SK-N-SH treated with all-trans-retinoic acid at 6 μM for 48 hours (cell line): ENCODE results near the gene KRTAP10-10.
"Not testable (repeated sequence)": the region's sequence is repeated elsewhere in the genome, so short reads cannot be mapped to it uniquely, and the experiment has no call there.

ENCODE experiments used
- BACH2 ChIP-seq: fragments of 250-450 bp; sonication (Bioruptor Pico); IDR thresholded peaks from 2 replicates; pipeline ENCODE4 v1.9.0; 2021; ENCODE audit warnings: mild to moderate bottlenecking, borderline replicate concordance
- ESRRG ChIP-seq: fragments of 250-450 bp; sonication (Bioruptor Pico); IDR thresholded peaks from 2 replicates; pipeline ENCODE4 v1.6.1; 2021; ENCODE audit warnings: mild to moderate bottlenecking
- PPARA ChIP-seq: fragments of 250-450 bp; sonication (Bioruptor Pico); IDR thresholded peaks from 2 replicates; pipeline ENCODE4 v1.5.0; 2020; ENCODE audit warnings: mild to moderate bottlenecking, borderline replicate concordance
- RARB ChIP-seq: fragments of 250-450 bp; sonication (Bioruptor Pico); IDR thresholded peaks from 2 replicates; pipeline ENCODE4 v1.8.0; 2021; ENCODE audit warnings: mild to moderate bottlenecking, moderate library complexity
- ZFP30 ChIP-seq: fragments of 450-650 bp; formaldehyde crosslinking; IDR thresholded peaks from 2 replicates; pipeline ENCODE4 v1.5.0; 2022; ENCODE audit warnings: mild to moderate bottlenecking, moderate library complexity
- ZNF8 ChIP-seq: fragments of 450-650 bp; formaldehyde crosslinking; IDR thresholded peaks from 2 replicates; pipeline ENCODE4 v1.5.0; 2020; ENCODE audit warnings: mild to moderate bottlenecking, moderate library complexity
- TF ChIP-seq, protein P1 (sequence below): fragments of 250-450 bp; sonication (Bioruptor Pico); IDR thresholded peaks from 2 replicates; pipeline ENCODE4 v1.8.0; 2020; ENCODE audit warnings: mild to moderate bottlenecking, moderate library complexity, borderline replicate concordance
- TF ChIP-seq, protein P2 (sequence below): fragments of 250-450 bp; sonication (Bioruptor Pico); IDR thresholded peaks from 2 replicates; pipeline ENCODE4 v1.5.1; 2020; ENCODE audit warnings: low read depth, mild to moderate bottlenecking, moderate library complexity

DNA sequence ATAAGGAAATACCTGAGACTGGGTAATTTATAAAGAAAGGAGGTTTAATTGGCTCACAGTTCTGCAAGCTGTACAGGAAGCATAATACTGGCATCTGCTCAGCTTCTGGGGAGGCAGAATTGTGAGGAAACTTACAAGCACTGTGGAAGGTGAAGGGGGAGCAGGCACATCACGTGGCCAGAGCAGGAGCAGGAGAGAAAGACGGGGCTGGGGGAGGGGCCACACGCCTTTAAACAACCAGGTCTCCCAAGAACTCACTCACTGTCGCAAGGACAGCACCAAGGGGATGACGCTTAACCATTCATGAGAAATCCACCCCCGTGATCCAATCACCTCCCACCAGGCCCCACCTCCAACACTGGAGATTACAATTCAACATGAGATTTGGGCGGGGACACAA, 24.4 kb downstream of the KRTAP10-10 start:
- TF ChIP-seq ZNF8, BACH2, ZFP30, ESRRG, RARB, PPARA (CRISPR knock-in tag): not testable (repeated sequence)
- TF ChIP-seq, protein P1, sequence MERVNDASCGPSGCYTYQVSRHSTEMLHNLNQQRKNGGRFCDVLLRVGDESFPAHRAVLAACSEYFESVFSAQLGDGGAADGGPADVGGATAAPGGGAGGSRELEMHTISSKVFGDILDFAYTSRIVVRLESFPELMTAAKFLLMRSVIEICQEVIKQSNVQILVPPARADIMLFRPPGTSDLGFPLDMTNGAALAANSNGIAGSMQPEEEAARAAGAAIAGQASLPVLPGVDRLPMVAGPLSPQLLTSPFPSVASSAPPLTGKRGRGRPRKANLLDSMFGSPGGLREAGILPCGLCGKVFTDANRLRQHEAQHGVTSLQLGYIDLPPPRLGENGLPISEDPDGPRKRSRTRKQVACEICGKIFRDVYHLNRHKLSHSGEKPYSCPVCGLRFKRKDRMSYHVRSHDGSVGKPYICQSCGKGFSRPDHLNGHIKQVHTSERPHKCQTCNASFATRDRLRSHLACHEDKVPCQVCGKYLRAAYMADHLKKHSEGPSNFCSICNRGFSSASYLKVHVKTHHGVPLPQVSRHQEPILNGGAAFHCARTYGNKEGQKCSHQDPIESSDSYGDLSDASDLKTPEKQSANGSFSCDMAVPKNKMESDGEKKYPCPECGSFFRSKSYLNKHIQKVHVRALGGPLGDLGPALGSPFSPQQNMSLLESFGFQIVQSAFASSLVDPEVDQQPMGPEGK (CRISPR knock-in tag), result not testable (repeated sequence)
- TF ChIP-seq, protein P2, sequence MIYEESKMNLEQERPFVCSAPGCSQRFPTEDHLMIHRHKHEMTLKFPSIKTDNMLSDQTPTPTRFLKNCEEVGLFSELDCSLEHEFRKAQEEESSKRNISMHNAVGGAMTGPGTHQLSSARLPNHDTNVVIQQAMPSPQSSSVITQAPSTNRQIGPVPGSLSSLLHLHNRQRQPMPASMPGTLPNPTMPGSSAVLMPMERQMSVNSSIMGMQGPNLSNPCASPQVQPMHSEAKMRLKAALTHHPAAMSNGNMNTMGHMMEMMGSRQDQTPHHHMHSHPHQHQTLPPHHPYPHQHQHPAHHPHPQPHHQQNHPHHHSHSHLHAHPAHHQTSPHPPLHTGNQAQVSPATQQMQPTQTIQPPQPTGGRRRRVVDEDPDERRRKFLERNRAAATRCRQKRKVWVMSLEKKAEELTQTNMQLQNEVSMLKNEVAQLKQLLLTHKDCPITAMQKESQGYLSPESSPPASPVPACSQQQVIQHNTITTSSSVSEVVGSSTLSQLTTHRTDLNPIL (CRISPR knock-in tag), result not testable (repeated sequence)
